ENCODE results near the gene GALNT9. TPM values are rescaled to one million over a fixed set of nuclear protein-coding genes. Genes with fewer than 3 reads are reported as not detected.

GALNT9 gene
- total and polyA plus RNA-seq, 5 donors from 2014 or later = 0.37 to 0.69 (median 0.64) TPM; not detected in 2

GRCh38 chr12:132276827-132277373, 52.5 kb downstream of the GALNT9 start:
- Mint-ChIP-seq H3K27ac (no peak overlapping the region), H3K36me3 (no peaks in the 10 kb centered on the region), H3K9me3 (no peaks in the 10 kb centered on the region), H3K4me3 (no peak overlapping the region), H3K4me1 (peaks cover 0 to 5% (median 0%) of the 10 kb centered on the region in 4 donors), H3K27me3 (no peaks in the 10 kb centered on the region)
- no peaks in the 10 kb centered on the region for H3K9me3 ChIP-seq (ENCODE audit: control insufficient read depth in 2 of 2, low read length in 2 of 2)
- no peaks in the 10 kb centered on the region for H3K4me1 ChIP-seq (ENCODE audit: control insufficient read depth, insufficient read depth, low read length, poor library complexity, severe bottlenecking)
- no peaks in the 10 kb centered on the region for H3K27me3 ChIP-seq (ENCODE audit: control insufficient read depth, insufficient read depth, low read length)
- no peak overlapping the region for H3K4me3 ChIP-seq (ENCODE audit: low read depth, low read length)
- DNase-seq (no peak), ATAC-seq (ENCODE audit: low read depth in 2 of 2) (no peak)
- no peaks in the 10 kb centered on the region for H3K36me3 ChIP-seq (ENCODE audit: control insufficient read depth, insufficient read depth, low read length)
- H3K27ac ChIP-seq (ENCODE audit: insufficient read depth, low read length, poor library complexity, severe bottlenecking) = no peak overlapping the region

DNA sequence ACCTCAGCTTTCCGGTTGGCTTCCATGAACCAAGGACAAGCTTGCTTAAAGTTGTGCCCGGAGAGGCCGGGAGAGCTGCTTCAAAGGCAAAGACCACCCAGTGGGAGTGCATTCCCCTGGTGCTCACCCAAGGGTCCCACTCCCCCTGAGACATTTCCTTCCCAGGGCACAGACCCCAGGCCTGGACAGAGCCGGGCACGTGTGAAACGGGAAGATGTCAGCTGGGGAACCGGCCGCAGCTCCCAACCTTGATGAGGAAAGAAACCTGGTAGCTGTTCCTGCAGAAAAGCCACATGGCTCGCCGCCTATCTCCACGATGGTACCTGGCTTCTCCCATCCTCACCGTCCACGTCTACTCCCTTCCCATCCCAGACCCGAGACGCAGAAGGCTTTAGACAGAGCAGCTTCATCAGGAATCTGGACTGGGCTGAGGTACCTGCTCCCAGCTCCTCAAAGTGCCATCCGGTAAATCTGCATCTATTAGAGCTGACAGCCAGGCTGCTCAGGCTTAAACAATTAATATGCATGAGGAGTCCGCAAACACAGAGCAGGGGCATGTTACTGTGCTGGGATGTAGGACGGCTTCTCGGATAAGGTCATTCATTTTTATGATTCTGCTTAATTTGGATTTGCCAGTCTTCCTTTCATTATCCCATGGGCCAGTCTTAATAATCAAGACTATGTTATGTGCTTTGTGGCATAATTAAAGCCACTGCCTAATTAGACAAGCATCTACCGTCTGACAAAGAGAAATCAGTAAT, 53.1 kb downstream of the GALNT9 start:
- Histone ChIP-seq H3K36me3 (ENCODE audit: control insufficient read depth, insufficient read depth, low read length) (no peaks in the 10 kb centered on the region), H3K4me3 (ENCODE audit: low read depth, low read length) (no peak overlapping the region), H3K4me1 (ENCODE audit: control insufficient read depth, insufficient read depth, low read length, poor library complexity, severe bottlenecking) (no peaks in the 10 kb centered on the region), H3K27ac (ENCODE audit: insufficient read depth, low read length, poor library complexity, severe bottlenecking) (no peak overlapping the region), H3K27me3 (ENCODE audit: control insufficient read depth, insufficient read depth, low read length) (no peaks in the 10 kb centered on the region), H3K9me3 (ENCODE audit: control insufficient read depth in 2 of 2, low read length in 2 of 2) (no peaks in the 10 kb centered on the region)
- no peak for DNase-seq
- no peak overlapping the region for H3K27ac Mint-ChIP-seq
- no peaks in the 10 kb centered on the region for H3K9me3 Mint-ChIP-seq
- H3K4me1 Mint-ChIP-seq = peaks cover 0 to 5% (median 0%) of the 10 kb centered on the region in 4 donors
- no peaks in the 10 kb centered on the region for H3K36me3 Mint-ChIP-seq
- H3K27me3 Mint-ChIP-seq = no peaks in the 10 kb centered on the region
- no peak for ATAC-seq (ENCODE audit: low read depth in 2 of 2)
- H3K4me3 Mint-ChIP-seq = no peak overlapping the region

GRCh38 chr12:132275631-132276030, 53.8 kb downstream of the GALNT9 start:
- Mint-ChIP-seq H3K9me3 (no peaks in the 10 kb centered on the region), H3K36me3 (no peaks in the 10 kb centered on the region), H3K4me1 (peaks cover 0 to 7% (median 0%) of the 10 kb centered on the region in 4 donors), H3K4me3 (no peak overlapping the region), H3K27ac (no peak overlapping the region), H3K27me3 (no peaks in the 10 kb centered on the region)
- DNase-seq = no peak
- H3K4me1 ChIP-seq (ENCODE audit: control insufficient read depth, insufficient read depth, low read length, poor library complexity, severe bottlenecking) = no peaks in the 10 kb centered on the region
- H3K36me3 ChIP-seq (ENCODE audit: control insufficient read depth, insufficient read depth, low read length) = no peaks in the 10 kb centered on the region
- ATAC-seq (ENCODE audit: low read depth in 2 of 2) = no peak
- no peaks in the 10 kb centered on the region for H3K9me3 ChIP-seq (ENCODE audit: control insufficient read depth in 2 of 2, low read length in 2 of 2)
- no peak overlapping the region for H3K4me3 ChIP-seq (ENCODE audit: low read depth, low read length)
- no peak overlapping the region for H3K27ac ChIP-seq (ENCODE audit: insufficient read depth, low read length, poor library complexity, severe bottlenecking)
- no peaks in the 10 kb centered on the region for H3K27me3 ChIP-seq (ENCODE audit: control insufficient read depth, insufficient read depth, low read length)

- H3K27me3 Mint-ChIP-seq = no peaks in the 10 kb centered on the region
These were observed 54.3 kb downstream of the GALNT9 start for GRCh38 chr12:132275110-132275531.

GRCh38 chr12:132273992-132274334, 55.4 kb downstream of the GALNT9 start:
- H3K4me1 Mint-ChIP-seq = peaks cover 0 to 10% (median 0%) of the 10 kb centered on the region in 4 donors
- ATAC-seq (ENCODE audit: low read depth in 2 of 2) = no peak
- H3K4me1 ChIP-seq (ENCODE audit: control insufficient read depth, insufficient read depth, low read length, poor library complexity, severe bottlenecking) = no peaks in the 10 kb centered on the region
- H3K9me3 Mint-ChIP-seq = no peaks in the 10 kb centered on the region
- H3K9me3 ChIP-seq (ENCODE audit: control insufficient read depth in 2 of 2, low read length in 2 of 2) = no peaks in the 10 kb centered on the region
- no peaks in the 10 kb centered on the region for H3K36me3 ChIP-seq (ENCODE audit: control insufficient read depth, insufficient read depth, low read length)
- H3K36me3 Mint-ChIP-seq = no peaks in the 10 kb centered on the region
- H3K27me3 Mint-ChIP-seq = no peaks in the 10 kb centered on the region
- no peak overlapping the region for H3K27ac Mint-ChIP-seq
- no peak overlapping the region for H3K4me3 Mint-ChIP-seq
- no peak for DNase-seq
- H3K4me3 ChIP-seq (ENCODE audit: low read depth, low read length) = no peak overlapping the region
- no peaks in the 10 kb centered on the region for H3K27me3 ChIP-seq (ENCODE audit: control insufficient read depth, insufficient read depth, low read length)
- H3K27ac ChIP-seq (ENCODE audit: insufficient read depth, low read length, poor library complexity, severe bottlenecking) = no peak overlapping the region

More at GRCh38 chr12:132275110-132275531, 54.3 kb downstream of the GALNT9 start:
- Histone ChIP-seq H3K4me3 (ENCODE audit: low read depth, low read length) (no peak overlapping the region), H3K36me3 (ENCODE audit: control insufficient read depth, insufficient read depth, low read length) (no peaks in the 10 kb centered on the region), H3K4me1 (ENCODE audit: control insufficient read depth, insufficient read depth, low read length, poor library complexity, severe bottlenecking) (no peaks in the 10 kb centered on the region), H3K27me3 (ENCODE audit: control insufficient read depth, insufficient read depth, low read length) (no peaks in the 10 kb centered on the region), H3K9me3 (ENCODE audit: control insufficient read depth in 2 of 2, low read length in 2 of 2) (no peaks in the 10 kb centered on the region), H3K27ac (ENCODE audit: insufficient read depth, low read length, poor library complexity, severe bottlenecking) (no peak overlapping the region)
- peak overlapping the region in 1 of 4 donors; percentile 10 for H3K4me3 Mint-ChIP-seq
- H3K9me3 Mint-ChIP-seq = no peaks in the 10 kb centered on the region
- no peaks in the 10 kb centered on the region for H3K36me3 Mint-ChIP-seq
- H3K4me1 Mint-ChIP-seq = peaks cover 0 to 10% (median 0%) of the 10 kb centered on the region in 4 donors
- no peak for DNase-seq
- no peak overlapping the region for H3K27ac Mint-ChIP-seq
- ATAC-seq (ENCODE audit: low read depth in 2 of 2) = no peak

DNA sequence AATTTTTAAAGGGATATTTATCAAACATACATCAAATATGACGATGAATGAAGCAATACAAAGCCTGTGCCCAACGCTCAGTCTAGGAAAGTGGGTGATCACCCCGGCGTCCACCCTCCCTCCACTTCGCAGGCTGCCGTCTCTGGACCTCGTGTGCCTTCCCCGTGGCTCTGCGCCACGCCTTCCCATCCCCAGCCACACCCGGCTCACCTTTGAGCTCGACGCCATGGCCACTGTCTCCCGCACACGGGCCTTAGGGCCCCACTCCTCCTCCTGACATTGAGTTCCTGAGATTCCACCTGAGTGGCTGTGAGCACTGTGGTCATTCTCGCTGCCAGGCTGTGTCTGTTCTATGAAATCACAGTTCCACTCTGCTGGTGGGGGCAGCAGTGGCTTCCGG, 56.7 kb downstream of the GALNT9 start:
- DNase-seq (no peak), ATAC-seq (ENCODE audit: low read depth in 2 of 2) (no peak)
- peaks cover 0 to 10% (median 0%) of the 10 kb centered on the region in 4 donors for H3K4me1 Mint-ChIP-seq
- H3K27ac Mint-ChIP-seq = no peak overlapping the region
- Histone ChIP-seq H3K27ac (ENCODE audit: insufficient read depth, low read length, poor library complexity, severe bottlenecking) (no peak overlapping the region), H3K4me3 (ENCODE audit: low read depth, low read length) (no peak overlapping the region), H3K9me3 (ENCODE audit: control insufficient read depth in 2 of 2, low read length in 2 of 2) (no peaks in the 10 kb centered on the region), H3K36me3 (ENCODE audit: control insufficient read depth, insufficient read depth, low read length) (no peaks in the 10 kb centered on the region), H3K27me3 (ENCODE audit: control insufficient read depth, insufficient read depth, low read length) (no peaks in the 10 kb centered on the region), H3K4me1 (ENCODE audit: control insufficient read depth, insufficient read depth, low read length, poor library complexity, severe bottlenecking) (no peaks in the 10 kb centered on the region)
- H3K4me3 Mint-ChIP-seq = no peak overlapping the region
- H3K36me3 Mint-ChIP-seq = no peaks in the 10 kb centered on the region
- no peaks in the 10 kb centered on the region for H3K27me3 Mint-ChIP-seq
- no peaks in the 10 kb centered on the region for H3K9me3 Mint-ChIP-seq

DNA sequence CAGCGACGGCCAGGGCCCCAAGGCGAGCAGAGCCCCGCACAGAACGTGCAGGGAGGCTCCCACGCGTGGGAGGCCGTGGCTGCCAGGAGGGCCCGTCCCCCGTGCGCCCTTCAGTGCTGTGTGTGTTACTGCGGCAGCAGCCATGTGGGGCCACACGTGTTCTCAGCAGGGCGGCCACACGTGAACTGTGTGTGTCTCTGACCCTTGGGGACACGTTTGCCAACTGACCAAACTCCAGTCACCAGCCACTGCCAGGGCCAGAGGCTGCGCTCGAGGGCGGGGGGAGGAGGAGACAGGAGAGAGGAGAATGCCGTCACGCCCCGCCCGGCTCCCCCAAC, 57.7 kb downstream of the GALNT9 start:
- Histone ChIP-seq H3K9me3 (ENCODE audit: control insufficient read depth in 2 of 2, low read length in 2 of 2) (no peaks in the 10 kb centered on the region), H3K36me3 (ENCODE audit: control insufficient read depth, insufficient read depth, low read length) (no peaks in the 10 kb centered on the region), H3K4me3 (ENCODE audit: low read depth, low read length) (no peak overlapping the region), H3K27ac (ENCODE audit: insufficient read depth, low read length, poor library complexity, severe bottlenecking) (no peak overlapping the region), H3K27me3 (ENCODE audit: control insufficient read depth, insufficient read depth, low read length) (no peaks in the 10 kb centered on the region), H3K4me1 (ENCODE audit: control insufficient read depth, insufficient read depth, low read length, poor library complexity, severe bottlenecking) (no peaks in the 10 kb centered on the region)
- no peaks in the 10 kb centered on the region for H3K9me3 Mint-ChIP-seq
- H3K4me1 Mint-ChIP-seq = peaks cover 0 to 6% (median 0%) of the 10 kb centered on the region in 4 donors
- H3K27ac Mint-ChIP-seq = no peak overlapping the region
- no peak overlapping the region for H3K4me3 Mint-ChIP-seq
- H3K27me3 Mint-ChIP-seq = no peaks in the 10 kb centered on the region
- DNase-seq (no peak), ATAC-seq (ENCODE audit: low read depth in 2 of 2) (no peak)
- H3K36me3 Mint-ChIP-seq = no peaks in the 10 kb centered on the region
